GM10266 (cell line): ENCODE results near the gene AVPR2.

ENCODE experiments used
- DNase-seq: peaks from one replicate; pipeline ENCODE4 v3.0.0; 2012; ENCODE audit errors: extremely low spot score
- TF ChIP-seq, protein P1 (sequence below): IDR thresholded peaks from 2 replicates; pipeline ENCODE4 v1.5.1; 2012; ENCODE audit warnings: mild to moderate bottlenecking, low read depth; ENCODE audit not compliant: control insufficient read depth, insufficient read depth; ENCODE audit errors: missing control alignments

Gene AVPR2

GRCh38 chrX:153903991-153904957 lies at the start of gene AVPR2:
AVPR2 (plus strand) TSS chrX:153904673; CDS start chrX:153905146, 473 bp downstream.
- TF ChIP-seq, protein P1, sequence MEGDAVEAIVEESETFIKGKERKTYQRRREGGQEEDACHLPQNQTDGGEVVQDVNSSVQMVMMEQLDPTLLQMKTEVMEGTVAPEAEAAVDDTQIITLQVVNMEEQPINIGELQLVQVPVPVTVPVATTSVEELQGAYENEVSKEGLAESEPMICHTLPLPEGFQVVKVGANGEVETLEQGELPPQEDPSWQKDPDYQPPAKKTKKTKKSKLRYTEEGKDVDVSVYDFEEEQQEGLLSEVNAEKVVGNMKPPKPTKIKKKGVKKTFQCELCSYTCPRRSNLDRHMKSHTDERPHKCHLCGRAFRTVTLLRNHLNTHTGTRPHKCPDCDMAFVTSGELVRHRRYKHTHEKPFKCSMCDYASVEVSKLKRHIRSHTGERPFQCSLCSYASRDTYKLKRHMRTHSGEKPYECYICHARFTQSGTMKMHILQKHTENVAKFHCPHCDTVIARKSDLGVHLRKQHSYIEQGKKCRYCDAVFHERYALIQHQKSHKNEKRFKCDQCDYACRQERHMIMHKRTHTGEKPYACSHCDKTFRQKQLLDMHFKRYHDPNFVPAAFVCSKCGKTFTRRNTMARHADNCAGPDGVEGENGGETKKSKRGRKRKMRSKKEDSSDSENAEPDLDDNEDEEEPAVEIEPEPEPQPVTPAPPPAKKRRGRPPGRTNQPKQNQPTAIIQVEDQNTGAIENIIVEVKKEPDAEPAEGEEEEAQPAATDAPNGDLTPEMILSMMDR = no peak
- no peak for DNase-seq

- DNase-seq = no peak
- TF ChIP-seq, protein P1 = no peak
Measured at GRCh38 chrX:153854702-153855101, 49.8 kb upstream of the AVPR2 start.

- no peak for DNase-seq
Measured at GRCh38 chrX:153857348-153857903, 47.0 kb upstream of the AVPR2 start.

GRCh38 chrX:153861151-153861550 lies 43.3 kb upstream of the AVPR2 start:
- TF ChIP-seq, protein P1 = no peak
- no peak for DNase-seq

More at GRCh38 chrX:153857348-153857903, 47.0 kb upstream of the AVPR2 start:
- TF ChIP-seq, protein P1 = no peak

- DNase-seq = no peak
- TF ChIP-seq, protein P1 = no peak
Measured at GRCh38 chrX:153861733-153862310, 42.7 kb upstream of the AVPR2 start.

- DNase-seq = no peak
- TF ChIP-seq, protein P1 = no peak
Measured at GRCh38 chrX:153862369-153863250, 41.9 kb upstream of the AVPR2 start.
